Tibial nerve (tissue), 4 donors: ENCODE data around the gene SKP1. TPM values are rescaled to one million over a fixed set of nuclear protein-coding genes. Genes with fewer than 3 reads are reported as not detected.

Experiments
- DNase-seq, 2 donors: peaks; one replicate each; pipeline ENCODE4 v3.0.0-alpha.2; 2019; ENCODE audit warnings: low spot score in 2 of 2
- H3K27ac ChIP-seq, 4 donors: fragments of 200-600 bp; sonication (generic) in 3 of 4; one replicate each; pipeline ENCODE4 v1.5.1; 2017 to 2019; ENCODE audit warnings: mild to moderate bottlenecking in 1 of 4
- H3K27me3 ChIP-seq, 2 donors: fragments of 200-600 bp; sonication (generic) in 1 of 2; one replicate each; pipeline versions ENCODE4 v1.5.1 to v1.6.0; 2017 to 2019
- H3K36me3 ChIP-seq, 3 donors: fragments of 200-600 bp; sonication (generic); one replicate each; pipeline ENCODE4 v1.5.1; 2018 to 2019
- H3K4me1 ChIP-seq, 4 donors: fragments of 200-600 bp; sonication (generic) in 3 of 4; one replicate each; pipeline ENCODE4 v1.5.1; 2017 to 2019
- H3K4me3 ChIP-seq, 4 donors: fragments of 200-600 bp; sonication (generic) in 3 of 4; one replicate each; pipeline ENCODE4 v1.5.1; 2017 to 2019; ENCODE audit warnings: mild to moderate bottlenecking in 1 of 4, moderate library complexity in 1 of 4
- H3K9me3 ChIP-seq, 4 donors: fragments of 200-600 bp; sonication (generic) in 3 of 4; one replicate each; pipeline ENCODE4 v1.5.1; 2017 to 2019
- CTCF ChIP-seq, 5 experiments: fragments of 200-600 bp in 3 of 5; fragments of 450-650 bp in 2 of 5; sonication (generic) in 3 of 5; IDR thresholded peaks; one replicate each; pipeline ENCODE4 v1.5.1; 2016 to 2019; ENCODE audit warnings: antibody characterized with exemption in 5 of 5, mild to moderate bottlenecking in 3 of 5, moderate library complexity in 2 of 5
- EP300 ChIP-seq, 2 donors: sonication (generic); formaldehyde crosslinking; IDR thresholded peaks; one replicate each; pipeline ENCODE4 v1.6.1; 2017; ENCODE audit warnings: antibody characterized with exemption in 2 of 2, mild to moderate bottlenecking in 1 of 2
- POLR2A ChIP-seq, 2 donors: fragments of 450-650 bp; IDR thresholded peaks; one replicate each; pipeline ENCODE4 v1.6.1; 2017; ENCODE audit warnings: antibody characterized with exemption in 2 of 2, mild to moderate bottlenecking in 2 of 2, moderate library complexity in 2 of 2
- WGBS, 2 donors: methylation state at CpG; one replicate each; pipeline ENCODE4 v1.1.5; 2018; 5-methylcytosine and 5-hydroxymethylcytosine counted together
- total RNA-seq, 4 donors: library from RNA; depleted of rRNA; stranded (reverse); fragments of >200 nt; gene quantifications; one replicate each; pipeline ENCODE4 v1.1.0, GENCODE V29; 2016

Gene SKP1
- total RNA-seq, 4 donors from 2014 or later, result 173 to 311 (median 209) TPM

GRCh38 chr5:134184155-134185135, 7.7 kb upstream of the SKP1 start:
- H3K36me3 ChIP-seq, result no peaks in the 10 kb centered on the region
- peaks cover 0 to 6% (median 0%) of the 10 kb centered on the region in 4 donors for H3K4me1 ChIP-seq
- no peaks in the 10 kb centered on the region for H3K27me3 ChIP-seq
- TF ChIP-seq POLR2A (IDR thresholded peaks at IDR 0.05) (no peak), CTCF (IDR thresholded peaks at IDR 0.05) (peak; percentile 80 to 92 (median 89))
- no peaks in the 10 kb centered on the region for H3K9me3 ChIP-seq
- H3K27ac ChIP-seq, result no peak overlapping the region
- H3K4me3 ChIP-seq, result no peak overlapping the region
- 53 to 61% methylated on average over 11 of the region's 11 CpGs for whole genome bisulfite sequencing, 2 donors
- peak; percentile 37 to 70 for DNase-seq

GRCh38 chr5:134183481-134183880, 6.7 kb upstream of the SKP1 start:
- TF ChIP-seq POLR2A (IDR thresholded peaks at IDR 0.05), result no peak
- no peak for TF ChIP-seq CTCF (IDR thresholded peaks at IDR 0.05)
- no peak for TF ChIP-seq EP300 (IDR thresholded peaks at IDR 0.05)
- no peak overlapping the region for H3K27ac ChIP-seq
- no peaks in the 10 kb centered on the region for H3K27me3 ChIP-seq
- H3K9me3 ChIP-seq, result no peaks in the 10 kb centered on the region
- no peak overlapping the region for H3K4me3 ChIP-seq
- H3K36me3 ChIP-seq, result no peaks in the 10 kb centered on the region
- DNase-seq, result no peak
- peaks cover 0 to 6% (median 0%) of the 10 kb centered on the region in 4 donors for H3K4me1 ChIP-seq

GRCh38 chr5:134178096-134178419, 1.3 kb upstream of the SKP1 start:
- Histone ChIP-seq H3K27ac (peak overlapping the region; percentile 97 to 100 (median 100)), H3K4me1 (peaks cover 0 to 38% (median 22%) of the 10 kb centered on the region in 4 donors), H3K9me3 (no peaks in the 10 kb centered on the region), H3K36me3 (peaks cover 0 to 5% (median 0%) of the 10 kb centered on the region in 3 donors), H3K4me3 (peak overlapping the region in 1 of 4 donors; percentile 81), H3K27me3 (no peaks in the 10 kb centered on the region)
- no peak for DNase-seq
- 76 to 88% methylated on average over 3 of the region's 3 CpGs for WGBS, 2 donors
- TF ChIP-seq POLR2A (IDR thresholded peaks at IDR 0.05) (no peak), EP300 (IDR thresholded peaks at IDR 0.05) (no peak), CTCF (IDR thresholded peaks at IDR 0.05) (no peak)

GRCh38 chr5:134177369-134178095, 782 bp upstream of the SKP1 start:
- TF ChIP-seq POLR2A (IDR thresholded peaks at IDR 0.05), result peak in 1 of 2 donors; percentile 29
- TF ChIP-seq CTCF (IDR thresholded peaks at IDR 0.05), result no peak
- no peak for TF ChIP-seq EP300 (IDR thresholded peaks at IDR 0.05)
- peak overlapping the region; percentile 78 to 93 (median 86) for H3K4me3 ChIP-seq
- H3K27ac ChIP-seq, result peak overlapping the region; percentile 97 to 100 (median 100)
- H3K27me3 ChIP-seq, result no peaks in the 10 kb centered on the region
- 17 to 24% methylated on average over 24 to 29 of the region's 29 CpGs for WGBS, 2 donors
- H3K36me3 ChIP-seq, result peaks cover 0 to 10% (median 0%) of the 10 kb centered on the region in 3 donors
- H3K4me1 ChIP-seq, result peaks cover 0 to 43% (median 22%) of the 10 kb centered on the region in 4 donors
- DNase-seq, result peak; percentile 34 to 43
- no peaks in the 10 kb centered on the region for H3K9me3 ChIP-seq
